ACHN (cell line): Measurements from ENCODE around the gene DDX46.
"Not testable (repeated sequence)": the region's sequence is repeated elsewhere in the genome, so short reads cannot be mapped to it uniquely, and the experiment has no call there.

Experiments
- DNase-seq: peaks from one replicate; pipeline ENCODE4 v3.0.0-alpha.2; 2015
- in situ Hi-C: cut with HindIII; loops from 2 replicates; pipeline ENCODE4 v1.10.0; 2017; ENCODE audit warnings: low sequenced_read_pairs, low pct_ligation_motif_present, low pct_unique_long_range_greater_than_20kb

DDX46 gene

DNA sequence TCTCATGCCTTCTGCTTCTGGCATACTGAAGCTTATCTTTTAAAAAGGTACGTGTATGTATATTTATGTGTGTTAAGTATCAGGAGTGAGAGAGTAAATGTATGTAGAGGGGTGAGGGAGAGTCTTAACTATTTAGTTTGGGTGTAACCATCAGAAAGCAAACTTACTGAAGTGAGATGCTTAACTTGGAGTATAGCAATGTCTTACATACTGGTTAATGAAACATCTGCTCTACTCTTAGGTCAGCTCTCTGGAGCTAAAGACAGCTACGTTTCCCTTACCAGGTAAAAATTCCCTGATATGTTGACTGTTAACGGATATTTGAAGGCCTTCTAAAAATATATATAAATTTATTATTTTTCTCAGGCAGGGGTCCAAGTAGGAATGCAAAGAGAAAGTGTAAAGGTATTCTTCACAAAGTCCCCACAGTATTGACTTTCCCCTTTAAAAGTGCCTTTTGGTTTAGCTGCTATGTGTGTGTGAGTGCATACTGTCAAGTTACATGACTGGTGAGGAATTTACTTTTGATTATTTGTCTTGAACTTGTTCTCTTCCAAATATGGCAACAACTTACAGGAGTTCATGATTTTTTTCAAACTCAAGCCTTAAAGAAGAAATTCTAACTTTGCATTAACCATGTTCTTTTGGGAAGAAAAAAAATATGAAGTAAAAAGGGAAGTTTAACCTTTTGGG, 74.9 kb downstream of the DDX46 start:
- in situ Hi-C loops, result no loop called here
- no peak for DNase-seq

- no peak for DNase-seq
- in situ Hi-C loops, result no loop called here
Measured at GRCh38 chr5:134835623-134836022, 77.0 kb downstream of the DDX46 start.

DNA sequence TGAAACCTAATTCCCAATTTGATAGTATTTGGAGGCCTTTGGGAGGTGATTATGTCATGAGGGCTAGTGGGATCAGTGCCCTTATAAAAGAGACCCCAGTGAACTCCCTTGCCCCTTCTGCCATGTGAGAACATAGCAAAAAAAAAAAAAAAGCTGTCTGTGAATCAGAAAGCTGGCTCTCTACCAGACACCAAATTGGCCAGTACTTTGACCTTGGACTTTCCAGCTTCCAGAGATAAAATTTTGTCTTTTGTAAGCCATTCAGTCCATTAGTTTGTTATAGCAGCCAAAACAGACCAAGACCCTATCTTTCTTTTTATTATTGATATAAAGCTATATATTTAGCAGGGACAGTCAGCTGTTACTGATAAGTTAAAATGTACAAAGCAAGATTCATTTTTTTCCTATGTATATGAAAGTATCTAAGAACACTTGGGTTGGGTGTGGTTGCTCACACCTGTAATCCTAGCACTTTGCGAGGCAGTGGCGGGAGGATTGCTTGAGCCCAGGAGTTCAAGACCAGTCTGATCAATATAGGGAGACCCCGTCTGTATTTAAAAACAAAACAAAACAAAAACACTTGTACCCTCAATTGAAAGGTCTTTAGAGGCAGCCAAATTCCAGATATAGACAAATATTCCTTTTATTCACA, 79.1 kb downstream of the DDX46 start:
- no peak for DNase-seq
- in situ Hi-C loops, result no loop called here

DNA sequence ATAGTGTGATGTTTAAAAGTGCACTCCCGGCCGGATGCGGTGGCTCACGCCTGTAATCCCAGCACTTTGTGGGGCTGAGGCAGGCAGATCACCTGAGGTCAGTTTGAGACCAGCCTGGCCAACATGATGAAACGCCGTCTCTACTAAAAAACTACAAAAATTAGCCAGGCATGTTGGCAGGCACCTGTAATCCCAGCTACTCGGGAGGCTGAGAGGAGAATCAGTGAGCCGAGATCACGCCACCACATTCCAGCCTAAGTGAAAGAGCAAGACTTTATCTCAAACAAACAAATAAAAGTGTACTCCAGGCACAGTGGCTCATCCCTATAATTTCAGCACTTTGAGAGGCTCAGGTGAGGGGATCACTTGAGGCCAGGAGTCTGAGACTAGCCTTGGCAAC, 79.8 kb downstream of the DDX46 start:
- DNase-seq, in situ Hi-C loops: not testable (repeated sequence)

- no peak for DNase-seq
- in situ Hi-C loops, result no loop called here
Measured at GRCh38 chr5:134840811-134841210, 82.2 kb downstream of the DDX46 start.

GRCh38 chr5:134844252-134844651, 85.7 kb downstream of the DDX46 start:
- no peak for DNase-seq
- in situ Hi-C loops, result no loop called here

DNA sequence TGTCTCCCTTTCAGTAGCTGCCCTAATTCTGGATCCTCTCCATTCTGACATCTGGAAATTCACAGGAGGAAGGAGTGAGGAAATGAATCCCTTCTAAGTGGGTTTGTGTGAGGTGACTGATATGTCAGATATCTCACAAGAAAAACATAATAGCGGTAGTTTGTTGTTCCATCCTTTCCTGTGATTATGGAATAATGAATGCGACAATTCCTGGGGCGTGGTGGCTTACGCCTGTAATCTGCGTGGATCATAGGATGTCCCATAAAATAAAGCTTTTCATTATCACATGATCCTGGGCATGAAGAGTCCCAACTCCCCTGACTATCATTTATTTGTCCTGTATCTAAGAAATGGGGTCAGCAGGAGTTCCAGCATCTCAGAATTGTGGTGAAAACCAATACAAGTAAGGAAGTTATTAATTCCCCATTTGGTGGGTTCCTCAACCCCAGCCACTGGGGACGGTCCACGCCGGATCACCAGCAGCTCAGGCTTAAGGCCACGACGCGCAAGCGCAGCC, 86.8 kb downstream of the DDX46 start:
- DNase-seq, result no peak
- in situ Hi-C loops, result no loop called here

DNA sequence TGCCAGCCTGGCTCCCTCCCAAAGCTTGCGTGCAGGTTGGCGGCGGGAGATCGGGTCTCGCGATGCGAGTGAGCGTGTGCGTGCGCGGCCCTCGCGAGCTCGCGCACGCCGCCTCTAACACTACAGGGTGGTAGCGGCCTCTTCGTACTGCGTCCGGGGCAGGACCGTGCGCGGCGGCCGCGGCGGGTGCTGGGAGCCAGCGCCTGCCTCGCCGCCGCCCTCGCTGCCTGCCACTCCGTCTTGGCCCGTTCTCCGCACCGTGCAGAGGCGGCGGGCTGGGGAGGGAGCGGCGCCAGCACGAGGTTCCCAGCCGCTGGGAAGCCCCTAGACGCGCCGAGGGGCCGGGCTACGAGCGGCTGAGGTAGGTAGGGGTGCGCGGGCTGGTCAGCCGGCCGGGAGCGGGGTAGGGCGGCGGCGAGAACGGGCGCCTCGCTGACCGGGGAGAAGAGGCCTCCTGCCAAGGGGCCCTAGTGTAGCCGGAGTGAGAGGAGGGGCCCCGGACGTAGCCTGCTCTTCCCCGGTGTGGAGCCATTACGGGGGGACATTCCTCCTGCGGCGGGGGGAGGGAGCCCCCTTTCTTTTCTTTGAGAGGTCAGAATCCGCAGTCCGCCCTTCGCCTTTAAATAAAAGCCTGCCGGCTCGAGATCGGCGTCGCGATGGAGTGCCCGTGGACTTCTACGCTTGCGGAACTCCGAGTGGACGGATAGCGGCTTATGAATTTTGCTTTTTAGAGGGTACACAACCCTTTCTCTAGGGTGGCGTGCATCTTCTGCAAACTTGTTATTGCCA, 87.5 kb downstream of the DDX46 start, which contains the start of gene C5orf24:
Gene C5orf24 (plus strand): TSS at position 117 of the 789 bp plus-strand sequence. CDS start 8,933 bp downstream, outside the sequence.
- in situ Hi-C loops, result no loop called here
- peak; percentile 92 for DNase-seq

DNA sequence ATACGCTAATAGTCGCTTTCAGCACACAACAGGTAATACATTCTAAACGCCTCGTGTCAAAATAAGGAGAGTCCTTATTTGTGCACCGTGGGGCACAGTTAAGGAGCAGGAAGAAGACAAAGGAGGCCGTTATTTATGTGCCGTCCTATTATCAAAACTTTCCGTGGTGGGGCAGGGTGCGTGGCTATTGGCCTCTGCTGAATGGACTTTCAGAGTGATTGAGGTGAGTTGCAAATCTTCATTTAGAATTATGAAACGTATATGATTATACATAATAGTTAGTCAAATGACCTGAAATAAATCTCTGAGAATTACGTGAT, 88.0 kb downstream of the DDX46 start:
- in situ Hi-C loops, result no loop called here

DNA sequence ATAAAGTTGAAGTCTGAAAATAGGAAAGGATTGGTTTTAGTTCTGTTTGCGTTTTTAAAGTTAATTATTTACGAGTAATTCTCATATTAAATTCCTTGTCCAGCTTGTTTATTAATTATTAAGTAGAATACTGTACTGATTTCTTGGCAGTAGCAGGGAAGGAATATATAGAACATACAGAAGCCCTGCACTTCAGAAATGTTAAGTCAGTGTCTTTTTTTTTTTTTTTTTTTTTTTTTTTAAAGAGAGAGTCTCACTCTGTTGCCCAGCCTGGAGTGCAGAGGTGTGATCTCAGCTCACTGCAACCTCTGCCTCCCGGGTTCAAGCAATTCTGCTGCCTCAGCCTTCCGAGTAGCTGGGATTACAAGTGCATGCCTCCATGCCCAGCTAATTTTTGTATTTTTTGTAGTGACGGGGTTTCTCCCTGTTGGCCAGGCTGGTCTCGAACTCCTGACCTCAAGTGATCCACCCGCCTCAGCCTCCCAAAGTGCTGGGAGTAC, 90.9 kb downstream of the DDX46 start:
- in situ Hi-C loops, DNase-seq: not testable (repeated sequence)

More for the DNA sequence above, 88.0 kb downstream of the DDX46 start:
- peak; percentile 19 for DNase-seq

DNA sequence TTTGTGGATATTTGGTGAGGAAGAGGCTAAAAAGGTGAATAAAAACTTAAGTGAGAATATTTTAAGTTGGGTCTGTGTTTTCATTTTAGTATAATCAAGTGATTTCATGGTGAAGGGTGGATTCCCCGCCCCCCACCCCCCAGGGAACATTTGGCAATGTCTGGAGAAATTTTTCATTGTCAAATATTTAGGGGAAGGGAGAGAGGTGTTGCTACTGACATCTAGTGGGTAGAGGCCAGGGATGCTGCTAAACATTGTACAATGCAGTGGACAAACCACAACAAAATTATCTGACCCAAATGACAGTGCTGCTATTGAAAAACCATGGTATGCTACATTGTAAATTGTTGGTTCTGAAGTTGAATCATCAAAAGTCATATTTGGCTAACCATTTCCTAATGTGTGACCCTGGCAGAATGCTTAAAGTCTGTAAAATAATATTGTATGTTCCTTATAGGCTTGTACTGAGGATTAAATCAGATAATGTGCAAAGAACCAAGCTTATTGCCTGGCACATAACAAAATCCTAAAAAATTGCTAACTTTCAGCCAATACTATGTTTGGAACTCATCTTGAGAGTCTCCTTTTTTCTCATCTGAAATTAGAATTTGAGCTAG, 92.8 kb downstream of the DDX46 start:
- in situ Hi-C loops, result no loop called here
- peak; percentile 25 for DNase-seq

DNA sequence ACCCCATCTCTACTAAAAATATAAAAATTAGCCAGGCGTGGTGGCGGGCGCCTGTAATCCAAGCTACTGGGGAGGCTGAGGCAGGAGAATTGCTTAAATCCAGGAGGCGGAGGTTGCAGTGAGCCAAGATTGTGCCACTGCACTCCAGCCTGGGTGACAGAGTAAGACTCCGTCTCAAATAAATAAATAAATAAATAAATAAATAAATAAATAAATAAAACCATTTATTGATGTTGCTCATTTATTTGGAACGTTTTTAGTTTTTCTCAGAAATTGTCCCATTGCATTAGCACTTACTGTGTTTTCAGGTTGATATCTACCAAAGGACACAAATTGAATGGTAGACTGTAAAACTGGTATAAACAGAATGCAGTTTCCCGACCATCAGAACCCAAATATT, 97.9 kb downstream of the DDX46 start:
- DNase-seq, in situ Hi-C loops: not testable (repeated sequence)

DNA sequence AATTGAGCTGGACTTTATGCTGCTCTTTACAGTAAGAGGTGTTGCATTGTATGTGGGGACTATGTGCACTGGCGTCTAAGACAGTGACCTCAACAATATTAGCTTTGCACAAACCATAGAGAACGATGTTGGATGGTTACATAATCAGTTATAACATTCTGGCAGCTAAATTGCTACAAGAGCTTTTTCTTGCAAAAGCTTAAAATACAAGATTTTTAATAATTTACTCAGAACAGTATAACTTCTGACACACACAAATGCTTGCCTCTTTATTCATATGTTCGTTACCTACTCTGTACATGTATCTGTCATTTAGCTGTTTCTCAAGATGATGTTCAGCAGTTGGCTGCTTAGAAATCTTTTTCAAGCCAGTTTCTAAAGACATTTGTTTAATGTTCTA, 98.8 kb downstream of the DDX46 start:
- no peak for DNase-seq
- in situ Hi-C loops, result no loop called here

GRCh38 chr5:134864707-134865106, 106.1 kb downstream of the DDX46 start:
- DNase-seq, result no peak
- in situ Hi-C loops, result no loop called here

- no peak for DNase-seq
- in situ Hi-C loops, result no loop called here
Measured at GRCh38 chr5:134873494-134873893, 114.9 kb downstream of the DDX46 start.

GRCh38 chr5:134873987-134874830, 115.6 kb downstream of the DDX46 start, which contains the start of gene TXNDC15:
Gene TXNDC15, plus strand, starts transcription at chr5:134874371. Its CDS starts 57 bp downstream, at chr5:134874428.
- in situ Hi-C loops, result no loop called here
- peak; percentile 85 for DNase-seq

GRCh38 chr5:134874831-134875655, 116.5 kb downstream of the DDX46 start:
- in situ Hi-C loops, result no loop called here
- DNase-seq, result peak; percentile 49
